Omental fat pad (tissue), 4 donors: ENCODE measurements around the gene TRMT11. TPM values are rescaled to one million over a fixed set of nuclear protein-coding genes. Genes with fewer than 3 reads are reported as not detected.

ENCODE experiments used
- ATAC-seq: fragments of 150-250 bp; one replicate; pipeline ENCODE4 v1.9.1; 2016; ENCODE audit warnings: mild to moderate bottlenecking, moderate library complexity; ENCODE audit not compliant: low FRiP score
- DNase-seq: peaks from one replicate; pipeline ENCODE4 v3.0.0-alpha.2; 2019; ENCODE audit warnings: low spot score
- total RNA-seq, 4 donors: library from RNA; depleted of rRNA; stranded (reverse); fragments of >200 nt; gene quantifications; one replicate each; pipeline ENCODE4 v1.1.0, GENCODE V29; 2016
- TF ChIP-seq, protein P1 (sequence below), 3 donors: fragments of 450-650 bp; IDR thresholded peaks; one replicate each; pipeline ENCODE4 v1.5.1; 2016 to 2017; ENCODE audit warnings: antibody characterized with exemption in 3 of 3, mild to moderate bottlenecking in 3 of 3, moderate library complexity in 2 of 3

The TRMT11 gene
- total RNA-seq, 4 donors from 2014 or later: 18.0 to 31.7 (median 23.2) TPM

DNA sequence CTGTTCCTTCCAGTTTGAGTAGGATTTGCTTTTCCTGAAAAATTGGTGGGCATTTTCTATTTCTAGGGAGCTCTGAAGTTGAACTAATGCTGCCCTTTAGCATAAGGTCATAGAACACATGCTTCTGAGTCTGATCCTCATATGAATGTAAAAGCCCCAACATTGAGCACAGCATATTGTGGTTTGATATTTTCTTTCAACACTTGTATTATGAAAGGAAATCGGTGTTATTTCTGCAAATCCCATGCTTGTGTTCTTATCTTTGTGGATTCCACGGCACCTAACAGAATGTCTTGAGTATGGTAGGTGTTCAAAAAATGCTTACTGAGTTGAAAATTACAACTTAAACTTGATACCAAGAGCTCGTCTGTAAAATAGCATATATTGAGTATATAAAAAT, 85.8 kb downstream of the TRMT11 start:
- no peak for DNase-seq
- ATAC-seq: no peak
- TF ChIP-seq, protein P1, sequence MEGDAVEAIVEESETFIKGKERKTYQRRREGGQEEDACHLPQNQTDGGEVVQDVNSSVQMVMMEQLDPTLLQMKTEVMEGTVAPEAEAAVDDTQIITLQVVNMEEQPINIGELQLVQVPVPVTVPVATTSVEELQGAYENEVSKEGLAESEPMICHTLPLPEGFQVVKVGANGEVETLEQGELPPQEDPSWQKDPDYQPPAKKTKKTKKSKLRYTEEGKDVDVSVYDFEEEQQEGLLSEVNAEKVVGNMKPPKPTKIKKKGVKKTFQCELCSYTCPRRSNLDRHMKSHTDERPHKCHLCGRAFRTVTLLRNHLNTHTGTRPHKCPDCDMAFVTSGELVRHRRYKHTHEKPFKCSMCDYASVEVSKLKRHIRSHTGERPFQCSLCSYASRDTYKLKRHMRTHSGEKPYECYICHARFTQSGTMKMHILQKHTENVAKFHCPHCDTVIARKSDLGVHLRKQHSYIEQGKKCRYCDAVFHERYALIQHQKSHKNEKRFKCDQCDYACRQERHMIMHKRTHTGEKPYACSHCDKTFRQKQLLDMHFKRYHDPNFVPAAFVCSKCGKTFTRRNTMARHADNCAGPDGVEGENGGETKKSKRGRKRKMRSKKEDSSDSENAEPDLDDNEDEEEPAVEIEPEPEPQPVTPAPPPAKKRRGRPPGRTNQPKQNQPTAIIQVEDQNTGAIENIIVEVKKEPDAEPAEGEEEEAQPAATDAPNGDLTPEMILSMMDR (IDR thresholded peaks at IDR 0.05): no peak

GRCh38 chr6:126072834-126073233, 86.5 kb downstream of the TRMT11 start:
- DNase-seq (no peak), ATAC-seq (no peak)
- TF ChIP-seq, protein P1 (IDR thresholded peaks at IDR 0.05): no peak

DNA sequence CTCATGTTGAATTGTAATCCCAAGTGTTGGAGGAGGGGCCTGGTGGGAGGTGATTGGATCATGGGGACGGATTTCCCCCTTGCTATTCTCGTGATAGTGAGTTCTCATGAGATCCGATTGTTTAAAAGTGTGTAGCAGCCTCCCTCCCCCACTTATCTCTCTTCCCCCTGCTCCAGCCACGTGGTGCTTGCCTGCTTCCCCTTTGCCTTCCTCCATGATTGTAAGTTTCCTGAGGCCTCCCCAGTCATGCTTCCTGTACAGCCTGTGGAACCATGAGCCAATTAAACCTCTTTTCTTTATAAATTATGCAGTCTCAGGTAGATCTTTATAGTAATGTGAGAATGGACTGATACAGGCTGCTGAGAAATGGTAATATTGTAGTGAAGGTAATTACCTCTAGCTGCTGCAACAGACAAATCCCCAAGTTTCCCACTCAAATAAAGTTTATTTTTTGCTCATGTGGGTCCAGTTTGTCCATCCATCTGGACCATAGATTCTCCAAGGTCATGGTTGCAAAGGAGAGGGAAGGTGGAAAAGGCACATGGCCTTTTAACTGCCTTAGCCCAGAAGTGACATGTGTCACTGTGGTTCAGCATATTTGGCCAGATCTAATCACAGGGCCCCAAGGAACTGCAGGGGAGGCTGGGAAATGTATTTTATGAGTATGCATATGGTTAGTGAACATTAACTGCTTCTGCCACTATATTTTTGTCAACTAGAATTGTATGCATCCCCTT, 89.2 kb downstream of the TRMT11 start:
- TF ChIP-seq, protein P1 (IDR thresholded peaks at IDR 0.05): no peak
- no peak for DNase-seq
- ATAC-seq: no peak

- no peak for ATAC-seq
Measured at GRCh38 chr6:126076992-126077664, 90.8 kb downstream of the TRMT11 start.

GRCh38 chr6:126077810-126078776, 91.8 kb downstream of the TRMT11 start:
- ATAC-seq (no peak), DNase-seq (no peak)
- TF ChIP-seq, protein P1 (IDR thresholded peaks at IDR 0.05): no peak

More at GRCh38 chr6:126076992-126077664, 90.8 kb downstream of the TRMT11 start:
- no peak for DNase-seq
- TF ChIP-seq, protein P1 (IDR thresholded peaks at IDR 0.05): no peak

- no peak for ATAC-seq
- TF ChIP-seq, protein P1 (IDR thresholded peaks at IDR 0.05): no peak
- no peak for DNase-seq
Measured at GRCh38 chr6:126083875-126084274, 97.5 kb downstream of the TRMT11 start.
